C4-2B (cell line): ENCODE data around the gene MAPKAPK2.

Experiments
- ZFX ChIP-seq: fragments of 450-650 bp; IDR thresholded peaks from 2 replicates; pipeline ENCODE4 v1.6.1; 2017
- TF ChIP-seq, protein P1 (sequence below): fragments of 450-650 bp; conservative IDR thresholded peaks from 2 replicates; pipeline ENCODE4 v1.5.1; 2017; ENCODE audit warnings: mild to moderate bottlenecking

DNA sequence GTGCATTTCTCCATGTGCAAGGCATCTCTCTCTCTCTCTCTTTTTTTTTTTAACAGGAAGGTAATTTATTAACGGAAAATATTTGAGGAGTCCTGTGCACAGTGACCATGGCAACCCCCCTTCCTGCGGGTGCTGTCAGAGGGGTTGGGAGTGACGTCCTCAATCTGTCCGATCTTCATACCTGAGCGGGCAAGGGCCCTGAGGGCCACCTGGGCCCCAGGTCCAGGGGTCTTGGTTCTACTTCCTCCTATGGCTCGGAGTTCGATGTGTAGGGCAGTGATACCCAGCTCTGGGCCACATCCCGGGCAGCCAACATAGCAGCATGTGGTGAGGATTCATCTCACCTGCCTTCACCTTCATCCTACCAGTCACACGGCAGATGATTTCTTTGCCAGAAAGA is 11.0 kb downstream of the MAPKAPK2 start:
- TF ChIP-seq, protein P1, sequence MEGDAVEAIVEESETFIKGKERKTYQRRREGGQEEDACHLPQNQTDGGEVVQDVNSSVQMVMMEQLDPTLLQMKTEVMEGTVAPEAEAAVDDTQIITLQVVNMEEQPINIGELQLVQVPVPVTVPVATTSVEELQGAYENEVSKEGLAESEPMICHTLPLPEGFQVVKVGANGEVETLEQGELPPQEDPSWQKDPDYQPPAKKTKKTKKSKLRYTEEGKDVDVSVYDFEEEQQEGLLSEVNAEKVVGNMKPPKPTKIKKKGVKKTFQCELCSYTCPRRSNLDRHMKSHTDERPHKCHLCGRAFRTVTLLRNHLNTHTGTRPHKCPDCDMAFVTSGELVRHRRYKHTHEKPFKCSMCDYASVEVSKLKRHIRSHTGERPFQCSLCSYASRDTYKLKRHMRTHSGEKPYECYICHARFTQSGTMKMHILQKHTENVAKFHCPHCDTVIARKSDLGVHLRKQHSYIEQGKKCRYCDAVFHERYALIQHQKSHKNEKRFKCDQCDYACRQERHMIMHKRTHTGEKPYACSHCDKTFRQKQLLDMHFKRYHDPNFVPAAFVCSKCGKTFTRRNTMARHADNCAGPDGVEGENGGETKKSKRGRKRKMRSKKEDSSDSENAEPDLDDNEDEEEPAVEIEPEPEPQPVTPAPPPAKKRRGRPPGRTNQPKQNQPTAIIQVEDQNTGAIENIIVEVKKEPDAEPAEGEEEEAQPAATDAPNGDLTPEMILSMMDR, result no peak
- TF ChIP-seq ZFX, result no peak
